HG03196 (cell line): ENCODE measurements around the gene ADAMTS4.

Source experiments
- ATAC-seq: cut with Tn5 transposase; IDR thresholded peaks from one replicate; pipeline ENCODE4 v1.9.1; 2021; ENCODE audit not compliant: unreplicated experiment

Gene ADAMTS4

GRCh38 chr1:161222175-161223019 lies 23.5 kb upstream of the ADAMTS4 start:
- no peak for ATAC-seq

GRCh38 chr1:161220002-161220401 lies 21.1 kb upstream of the ADAMTS4 start:
- no peak for ATAC-seq

GRCh38 chr1:161219078-161219892 lies 20.4 kb upstream of the ADAMTS4 start:
- ATAC-seq: no peak

- ATAC-seq: no peak
Measured at GRCh38 chr1:161218301-161219077, 19.6 kb upstream of the ADAMTS4 start.

- no peak for ATAC-seq
Measured at GRCh38 chr1:161217831-161218230, 19.0 kb upstream of the ADAMTS4 start.

- ATAC-seq: peak; percentile 90
Measured at GRCh38 chr1:161216945-161217712, 18.3 kb upstream of the ADAMTS4 start.

GRCh38 chr1:161215076-161215475 lies 16.2 kb upstream of the ADAMTS4 start, which contains the start of gene FCER1G:
Gene FCER1G (plus strand): TSS chr1:161215295. CDS start chr1:161215322, 27 bp downstream.
- no peak for ATAC-seq

- no peak for ATAC-seq
Measured at GRCh38 chr1:161214369-161214768, 15.5 kb upstream of the ADAMTS4 start.

GRCh38 chr1:161209790-161210409 lies 11.0 kb upstream of the ADAMTS4 start:
- no peak for ATAC-seq

GRCh38 chr1:161207173-161207572 lies 8.3 kb upstream of the ADAMTS4 start:
- no peak for ATAC-seq

- no peak for ATAC-seq
Measured at GRCh38 chr1:161206411-161207140, 7.7 kb upstream of the ADAMTS4 start.

- peak; percentile 91 for ATAC-seq
Measured at GRCh38 chr1:161201836-161202712, 3.2 kb upstream of the ADAMTS4 start, which contains the start of gene NDUFS2. Gene NDUFS2 (plus strand): TSS chr1:161202367. CDS start chr1:161202386, 19 bp downstream.

GRCh38 chr1:161200992-161201835 lies 2.4 kb upstream of the ADAMTS4 start:
- ATAC-seq: no peak

- ATAC-seq: no peak
Measured at GRCh38 chr1:161200421-161200991, 1.7 kb upstream of the ADAMTS4 start.

- no peak for ATAC-seq
Measured at GRCh38 chr1:161199506-161200139, 769 bp upstream of the ADAMTS4 start.

GRCh38 chr1:161198194-161198896 lies 509 bp downstream of the ADAMTS4 start:
- ATAC-seq: no peak
